Renal cortex interstitium (tissue), 15 donors: Measurements from ENCODE around the gene ASS1. TPM values are rescaled to one million over a fixed set of nuclear protein-coding genes. Genes with fewer than 3 reads are reported as not detected.
"Not testable (repeated sequence)": the region's sequence is repeated elsewhere in the genome, so short reads cannot be mapped to it uniquely, and the experiment has no call there.

Experiments
- DNase-seq, 11 donors: peaks; one replicate each; pipeline ENCODE4 v3.0.0-alpha.2; 2013; ENCODE audit warnings: low read depth in 9 of 11, low spot score in 4 of 11; ENCODE audit errors: extremely low read depth in 1 of 11
- long read RNA-seq, 16 experiments: transcript quantifications; one replicate each; lab custom pipeline, GENCODE V29; 2026
- polyA plus RNA-seq, 3 donors: library from polyadenylated mRNA; unstranded; fragments of 120-200 nt; gene quantifications; one replicate each; pipeline ENCODE4 v1.2.1, GENCODE V29; 2013; ENCODE audit not compliant: insufficient read length in 3 of 3

ASS1 gene
- 100 to 1,000 TPM; 298 to 320 (median 309) TPM for polyA plus RNA-seq
- long read RNA-seq, donor 1, transcript ASS1-201 (15 exons, 1,564 nt) = major isoform, 58 of 127 reads
- long read RNA-seq, donor 1, partial matches to known transcripts = 68 of 127 reads
- long read RNA-seq, donor 1, other reads (novel, unspliced or antisense) = 0 of 127 reads
- long read RNA-seq, donor 2, transcript ASS1-201 (15 exons, 1,564 nt) = major isoform, 57 of 139 reads
- long read RNA-seq, donor 2, partial matches to known transcripts = 81 of 139 reads
- long read RNA-seq, donor 2, other reads (novel, unspliced or antisense) = 0 of 139 reads
- long read RNA-seq, donor 3, transcript ASS1-201 (15 exons, 1,564 nt) = major isoform, 123 of 247 reads
- long read RNA-seq, donor 3, partial matches to known transcripts = 123 of 247 reads
- long read RNA-seq, donor 3, other reads (novel, unspliced or antisense) = 0 of 247 reads
- long read RNA-seq, donor 4, transcript ASS1-201 (15 exons, 1,564 nt) = major isoform, 75 of 139 reads
- long read RNA-seq, donor 4, partial matches to known transcripts = 62 of 139 reads
- long read RNA-seq, donor 4, other reads (novel, unspliced or antisense) = 0 of 139 reads
- long read RNA-seq, donor 5 = 0 reads
- long read RNA-seq, donor 6, transcript ASS1-201 (15 exons, 1,564 nt) = major isoform, 79 of 175 reads
- long read RNA-seq, donor 6, partial matches to known transcripts = 92 of 175 reads
- long read RNA-seq, donor 6, other reads (novel, unspliced or antisense) = 0 of 175 reads
- long read RNA-seq, donor 7, transcript ASS1-201 (15 exons, 1,564 nt) = major isoform, 84 of 186 reads
- long read RNA-seq, donor 7, partial matches to known transcripts = 100 of 186 reads
- long read RNA-seq, donor 7, other reads (novel, unspliced or antisense) = 0 of 186 reads
- long read RNA-seq, donor 8, transcript ASS1-201 (15 exons, 1,564 nt) = major isoform, 173 of 380 reads
- long read RNA-seq, donor 8, partial matches to known transcripts = 204 of 380 reads
- long read RNA-seq, donor 8, other reads (novel, unspliced or antisense) = 0 of 380 reads
- long read RNA-seq, donor 9, transcript ASS1-201 (15 exons, 1,564 nt) = major isoform, 69 of 136 reads
- long read RNA-seq, donor 9, partial matches to known transcripts = 65 of 136 reads
- long read RNA-seq, donor 9, other reads (novel, unspliced or antisense) = 0 of 136 reads
- long read RNA-seq, donor 10, transcript ASS1-203 (16 exons, 1,548 nt) = minor isoform, 5 of 204 reads
- long read RNA-seq, donor 10, transcript ASS1-201 (15 exons, 1,564 nt) = major isoform, 71 of 204 reads
- long read RNA-seq, donor 10, partial matches to known transcripts = 126 of 204 reads
- long read RNA-seq, donor 10, other reads (novel, unspliced or antisense) = 0 of 204 reads
- long read RNA-seq, donor 11, transcript ASS1-201 (15 exons, 1,564 nt) = major isoform, 80 of 128 reads
- long read RNA-seq, donor 11, partial matches to known transcripts = 48 of 128 reads
- long read RNA-seq, donor 11, other reads (novel, unspliced or antisense) = 0 of 128 reads
- long read RNA-seq, donor 12, transcript ASS1-201 (15 exons, 1,564 nt) = major isoform, 21 of 60 reads
- long read RNA-seq, donor 12, partial matches to known transcripts = 38 of 60 reads
- long read RNA-seq, donor 12, other reads (novel, unspliced or antisense) = 0 of 60 reads
- long read RNA-seq, donor 13 = 0 reads
- long read RNA-seq, donor 14, transcript ASS1-201 (15 exons, 1,564 nt) = major isoform, 63 of 111 reads
- long read RNA-seq, donor 14, partial matches to known transcripts = 46 of 111 reads
- long read RNA-seq, donor 14, other reads (novel, unspliced or antisense) = 0 of 111 reads
- long read RNA-seq, donor 15, transcript ASS1-201 (15 exons, 1,564 nt) = major isoform, 38 of 68 reads
- long read RNA-seq, donor 15, partial matches to known transcripts = 30 of 68 reads
- long read RNA-seq, donor 15, other reads (novel, unspliced or antisense) = 0 of 68 reads
- long read RNA-seq, donor 16, transcript ASS1-203 (16 exons, 1,548 nt) = minor isoform, 7 of 344 reads
- long read RNA-seq, donor 16, transcript ASS1-201 (15 exons, 1,564 nt) = major isoform, 190 of 344 reads
- long read RNA-seq, donor 16, partial matches to known transcripts = 141 of 344 reads
- long read RNA-seq, donor 16, other reads (novel, unspliced or antisense) = 5 of 344 reads

DNA sequence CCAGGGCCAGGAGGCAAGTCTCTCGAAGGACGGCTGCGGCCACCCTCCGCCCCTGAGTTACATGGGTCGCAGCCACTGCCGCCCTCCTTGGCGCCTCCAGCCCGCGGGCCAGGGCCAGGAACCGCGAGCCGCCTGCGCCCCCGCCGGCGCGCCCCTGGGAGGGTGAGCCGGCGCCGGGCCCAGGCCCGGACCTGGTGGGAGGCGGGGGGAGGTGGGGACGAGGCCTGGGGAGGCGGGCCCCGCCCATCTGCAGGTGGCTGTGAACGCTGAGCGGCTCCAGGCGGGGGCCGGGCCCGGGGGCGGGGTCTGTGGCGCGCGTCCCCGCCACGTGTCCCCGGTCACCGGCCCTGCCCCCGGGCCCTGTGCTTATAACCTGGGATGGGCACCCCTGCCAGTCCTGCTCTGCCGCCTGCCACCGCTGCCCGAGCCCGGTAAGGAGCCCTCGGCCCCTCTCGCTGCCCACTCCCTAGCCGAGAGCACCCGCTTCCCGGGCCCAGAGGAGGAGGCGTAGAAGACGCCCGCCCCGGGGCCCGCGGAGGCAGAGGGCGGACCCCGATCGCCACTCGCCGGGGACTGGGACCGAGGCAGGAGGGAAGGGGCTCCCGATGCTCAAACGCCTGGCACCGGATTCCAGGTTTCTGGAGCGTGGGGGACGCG is at the start of gene ASS1:
Gene ASS1, plus strand, starts transcription at position 397 of the 657 bp plus-strand sequence. CDS start 7,268 bp downstream, outside the sequence.
- peak in 1 of 11 donors; percentile 54 for DNase-seq

- no peak for DNase-seq
Observed at GRCh38 chr9:130395810-130396435, 48.8 kb upstream of the ASS1 start.

DNA sequence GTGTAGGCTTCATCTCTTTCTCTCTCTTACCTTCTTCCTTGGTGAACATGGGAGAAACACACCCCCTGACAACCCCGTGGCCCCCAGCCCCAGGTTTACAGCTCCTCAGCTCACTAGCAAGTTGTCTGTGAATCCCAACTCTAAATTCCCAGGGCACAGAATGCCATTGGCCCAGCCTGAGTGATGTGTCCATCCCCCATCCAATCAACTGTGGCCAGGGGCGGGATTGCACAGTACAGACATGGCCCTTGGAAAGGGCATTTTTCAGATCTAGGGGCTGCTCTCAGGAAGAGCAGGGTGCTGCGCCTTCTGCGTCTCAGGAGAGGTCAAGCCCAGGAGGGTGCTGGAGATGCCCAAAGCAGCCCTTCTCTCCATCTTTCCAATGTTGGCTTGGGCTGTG is 48.2 kb upstream of the ASS1 start:
- DNase-seq = no peak

- no peak for DNase-seq
Observed at GRCh38 chr9:130398487-130399240, 46.1 kb upstream of the ASS1 start.

DNA sequence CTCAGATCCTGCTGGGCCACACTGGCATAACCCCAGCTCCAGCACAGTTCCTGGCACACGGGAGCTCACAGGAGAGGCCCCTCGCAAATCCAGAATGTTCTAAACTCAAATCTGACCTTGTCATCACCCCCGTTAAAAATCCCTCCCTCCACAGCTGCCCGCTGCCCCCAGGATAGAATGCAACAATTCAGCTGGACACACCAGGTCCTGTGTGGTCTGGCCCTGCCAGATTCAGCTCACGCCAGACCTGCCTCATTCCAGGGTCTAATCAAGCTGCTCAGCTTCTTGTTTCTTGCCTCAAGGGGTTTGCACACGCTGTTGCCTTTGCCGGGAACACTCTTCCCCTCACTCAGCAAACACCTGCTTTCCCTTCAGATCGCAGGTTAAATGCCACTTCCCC is 45.0 kb upstream of the ASS1 start:
- peak in 1 of 11 donors; percentile 7 for DNase-seq

DNA sequence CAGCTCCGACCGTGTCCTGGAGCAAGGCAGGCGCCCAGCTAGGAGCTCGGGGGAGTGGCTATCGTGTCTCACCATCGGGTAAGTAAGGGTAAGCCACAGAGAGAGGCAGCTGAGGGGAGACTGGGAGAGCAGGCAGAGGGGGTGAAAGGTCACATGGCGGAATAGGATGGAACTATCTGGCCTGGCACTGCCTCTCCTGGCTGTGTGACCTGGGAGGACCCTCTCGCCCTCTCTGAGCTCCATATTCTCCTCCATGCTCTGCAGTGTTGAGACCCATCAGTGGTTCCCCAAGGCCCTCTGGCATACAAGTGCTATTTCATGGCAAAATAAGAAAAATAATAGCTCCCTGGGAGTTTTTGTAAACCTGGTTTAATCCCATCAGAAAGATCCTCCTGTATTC is 43.9 kb upstream of the ASS1 start:
- DNase-seq = no peak

- DNase-seq = not testable (repeated sequence)
Observed at GRCh38 chr9:130401742-130402141, 43.0 kb upstream of the ASS1 start.

GRCh38 chr9:130402243-130402642 is 42.5 kb upstream of the ASS1 start:
- no peak for DNase-seq

DNA sequence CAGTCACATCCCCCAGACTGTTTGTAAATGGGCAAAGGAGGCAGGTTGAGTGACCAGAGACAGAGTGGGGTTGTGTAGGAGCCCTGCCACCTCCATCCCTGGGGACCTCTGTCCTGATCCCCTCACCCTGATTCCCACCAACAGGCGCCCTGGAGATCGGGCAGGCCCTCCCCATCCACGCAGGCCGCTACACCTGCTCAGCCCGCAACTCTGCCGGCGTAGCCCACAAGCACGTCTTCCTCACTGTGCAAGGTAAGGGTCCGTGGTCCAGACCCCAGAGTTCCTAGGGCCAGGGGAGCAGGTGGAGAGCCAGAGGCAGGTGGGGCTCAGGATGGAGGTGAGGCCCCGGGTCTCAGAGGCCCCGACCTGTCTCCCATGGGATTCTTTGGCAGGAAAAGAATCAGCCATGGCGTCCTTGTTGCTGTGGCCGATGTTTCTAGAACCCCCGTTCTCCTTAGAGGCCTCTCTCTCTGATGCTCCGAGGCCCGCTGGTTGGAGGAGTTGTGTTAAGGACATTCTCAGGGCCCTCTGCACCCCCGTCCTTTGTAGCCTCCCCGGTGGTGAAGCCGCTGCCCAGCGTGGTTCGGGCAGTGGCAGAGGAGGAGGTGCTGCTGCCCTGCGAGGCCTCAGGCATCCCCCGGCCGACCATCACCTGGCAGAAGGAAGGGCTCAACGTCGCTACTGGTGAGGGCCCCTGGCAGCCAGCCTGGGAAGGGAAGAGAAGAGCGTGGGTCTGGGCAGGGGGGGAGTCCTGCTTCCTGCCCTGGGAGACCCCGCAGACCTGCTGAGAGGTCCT is 41.9 kb upstream of the ASS1 start:
- DNase-seq = no peak

DNA sequence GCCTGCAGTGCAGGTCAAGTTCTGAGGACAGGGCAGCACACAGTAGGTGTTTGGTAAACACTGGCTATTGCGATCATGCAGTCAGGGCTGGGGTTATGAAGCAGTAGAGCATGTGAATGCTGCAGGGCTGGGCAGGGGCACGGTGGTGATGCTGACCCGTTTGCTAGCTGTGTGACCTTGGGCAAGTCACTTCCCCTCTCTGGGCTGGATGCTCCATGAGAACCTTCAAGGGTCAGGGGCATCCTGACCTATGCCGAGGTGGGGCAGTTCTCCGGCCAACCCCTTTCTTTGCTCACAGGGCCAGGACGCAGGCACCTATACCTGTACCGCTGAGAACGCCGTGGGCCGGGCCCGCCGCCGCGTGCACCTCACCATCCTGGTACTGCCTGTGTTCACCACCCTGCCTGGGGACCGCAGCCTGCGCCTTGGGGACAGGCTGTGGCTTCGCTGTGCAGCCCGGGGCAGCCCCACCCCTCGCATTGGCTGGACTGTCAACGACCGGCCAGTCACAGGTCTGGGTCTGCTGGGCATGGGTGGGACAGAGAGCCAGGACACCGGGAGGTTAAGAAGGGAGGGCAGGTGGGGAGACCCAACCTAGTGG is 39.0 kb upstream of the ASS1 start:
- no peak for DNase-seq

- no peak for DNase-seq
Observed at GRCh38 chr9:130406278-130406895, 38.4 kb upstream of the ASS1 start.

DNA sequence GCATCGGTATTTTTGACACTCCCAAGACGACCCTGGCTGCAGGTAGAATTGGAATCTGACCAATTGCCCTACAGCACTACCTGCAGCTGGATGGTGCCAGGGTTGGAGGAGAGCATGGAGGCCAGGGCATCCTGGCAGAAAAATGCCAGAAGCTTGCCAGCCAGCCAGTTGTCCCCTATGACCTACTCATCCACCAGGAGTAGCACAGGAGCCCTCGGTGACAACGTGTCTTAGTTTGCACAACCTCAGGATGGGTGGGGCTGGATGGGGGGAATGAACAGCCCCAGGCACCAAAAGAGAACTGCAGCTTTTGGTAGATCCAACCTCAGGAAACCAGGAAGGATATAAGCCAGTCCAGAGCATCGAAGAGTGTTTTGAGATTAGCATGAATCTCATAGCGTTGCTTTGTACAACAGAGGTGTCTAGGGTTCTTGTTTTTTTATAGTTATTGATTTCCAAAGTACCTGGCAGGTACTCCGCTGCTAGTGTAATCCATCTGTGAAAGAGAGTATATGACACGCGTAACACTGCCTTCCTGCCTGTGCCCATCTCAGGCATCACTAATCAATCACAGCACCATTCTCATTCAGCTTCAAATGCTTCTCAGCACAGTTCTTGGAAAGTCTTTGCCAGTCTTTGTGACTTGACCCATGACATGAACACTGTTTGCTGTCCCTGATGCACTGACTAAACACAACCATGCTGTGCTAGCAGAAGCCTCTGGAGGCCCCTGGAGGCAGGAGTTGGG is 36.7 kb upstream of the ASS1 start:
- no peak for DNase-seq

DNA sequence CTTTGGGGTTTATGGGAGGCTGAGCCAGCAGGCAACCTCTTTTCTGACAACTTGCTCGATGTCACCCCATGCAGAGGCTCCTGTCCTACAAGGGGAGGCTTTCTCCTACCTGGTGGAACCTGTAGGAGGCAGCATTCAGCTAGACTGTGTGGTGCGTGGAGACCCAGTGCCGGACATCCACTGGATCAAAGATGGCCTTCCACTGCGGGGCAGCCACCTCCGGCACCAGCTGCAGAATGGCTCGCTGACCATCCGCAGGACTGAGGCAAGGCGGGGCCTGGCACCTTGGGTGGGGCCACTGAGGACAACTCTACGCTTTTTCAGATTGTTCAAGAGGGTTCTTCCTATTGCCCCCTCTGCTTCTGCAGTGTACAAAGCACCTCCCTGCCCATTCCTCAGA is 36.1 kb upstream of the ASS1 start:
- DNase-seq = no peak

GRCh38 chr9:130409246-130409645 is 35.5 kb upstream of the ASS1 start:
- no peak for DNase-seq
